GM19468 (cell line): ENCODE results near the gene CAMLG.
"Not testable (repeated sequence)": the region's sequence is repeated elsewhere in the genome, so short reads cannot be mapped to it uniquely, and the experiment has no call there.

ENCODE experiments used
- ATAC-seq: cut with Tn5 transposase; IDR thresholded peaks from one replicate; pipeline ENCODE4 v1.9.1; 2021; ENCODE audit warnings: mild to moderate bottlenecking, moderate library complexity, moderate number of reproducible peaks; ENCODE audit not compliant: unreplicated experiment; ENCODE audit errors: extremely low read depth

Gene CAMLG

GRCh38 chr5:134738133-134738962 is at the start of gene CAMLG:
Gene CAMLG, plus strand, starts transcription at chr5:134738548. Its CDS starts 73 bp downstream, at chr5:134738621.
- peak; percentile 83 for ATAC-seq

GRCh38 chr5:134690144-134690543 is 48.2 kb upstream of the CAMLG start:
- ATAC-seq = not testable (repeated sequence)

GRCh38 chr5:134692722-134693121 is 45.6 kb upstream of the CAMLG start:
- ATAC-seq = no peak

- ATAC-seq = no peak
Observed at GRCh38 chr5:134708301-134708700, 30.0 kb upstream of the CAMLG start.

- no peak for ATAC-seq
Observed at GRCh38 chr5:134714120-134714519, 24.2 kb upstream of the CAMLG start.

GRCh38 chr5:134714541-134714940 is 23.8 kb upstream of the CAMLG start:
- ATAC-seq = no peak

- not testable (repeated sequence) for ATAC-seq
Observed at GRCh38 chr5:134715466-134715865, 22.9 kb upstream of the CAMLG start.

GRCh38 chr5:134724872-134725271 is 13.5 kb upstream of the CAMLG start:
- ATAC-seq = no peak

GRCh38 chr5:134732819-134733218 is 5.5 kb upstream of the CAMLG start:
- ATAC-seq = no peak

- no peak for ATAC-seq
Observed at GRCh38 chr5:134735243-134735642, 3.1 kb upstream of the CAMLG start.

GRCh38 chr5:134736173-134736812 is 2.1 kb upstream of the CAMLG start:
- ATAC-seq = no peak

- ATAC-seq = no peak
Observed at GRCh38 chr5:134738963-134739661, 764 bp downstream of the CAMLG start.

- no peak for ATAC-seq
Observed at GRCh38 chr5:134741052-134741451, 2.7 kb downstream of the CAMLG start.

GRCh38 chr5:134742134-134742533 is 3.8 kb downstream of the CAMLG start:
- ATAC-seq = no peak

- no peak for ATAC-seq
Observed at GRCh38 chr5:134749415-134749814, 11.1 kb downstream of the CAMLG start.

GRCh38 chr5:134758176-134758503 is 19.8 kb downstream of the CAMLG start:
- no peak for ATAC-seq

- peak; percentile 96 for ATAC-seq
Observed at GRCh38 chr5:134758504-134759341, 20.4 kb downstream of the CAMLG start, which contains the start of gene DDX46. Gene DDX46, plus strand, starts transcription at chr5:134758779. Its CDS starts 160 bp downstream, at chr5:134758939.

GRCh38 chr5:134767528-134768291 is 29.4 kb downstream of the CAMLG start:
- not testable (repeated sequence) for ATAC-seq

GRCh38 chr5:134769206-134769605 is 30.9 kb downstream of the CAMLG start:
- no peak for ATAC-seq
